HCT116 (cell line): ENCODE data around the gene TSPAN2. TPM values are rescaled to one million over a fixed set of nuclear protein-coding genes. Genes with fewer than 3 reads are reported as not detected.

Source experiments
- ATAC-seq: fragments of 200-7000 bp; cut with Tn5 transposase; 2 replicates; pipeline ENCODE4 v1.9.1; 2020; ENCODE audit warnings: mild to moderate bottlenecking, moderate library complexity
- BruUV-seq: library from RNA; stranded (reverse); fragments of 400-500 nt; replicated peaks from 2 replicates; lab custom pipeline; 2021; lab: Mats Ljungman, UMichigan
- CTCF ChIA-PET: fragments of 300-600 bp; sonication (Branson Sonifier 250); formaldehyde crosslinking; loops from one replicate; lab custom pipeline; 2021; ENCODE audit warnings: antibody characterized with exemption; lab: Charles Lee
- POLR2A ChIA-PET: fragments of 300-600, 350-600 bp; sonication (Branson Sonifier 250); formaldehyde crosslinking; loops from one replicate; lab custom pipeline; 2021; ENCODE audit warnings: antibody characterized with exemption; lab: Charles Lee
- RAD21 ChIA-PET, 2 experiments: fragments of 300-600 bp; sonication (Branson Sonifier 250); formaldehyde crosslinking; loops; one replicate each; lab custom pipeline; 2023; ENCODE audit warnings: low total read pairs in 2 of 2; ENCODE audit not compliant: uncharacterized antibody in 2 of 2, unreplicated experiment in 2 of 2, low non-redundant PET in 1 of 2; lab: Charles Lee
- DNase-seq: peaks from one replicate; pipeline ENCODE4 v3.0.0-alpha.2; 2010; ENCODE audit warnings: low read depth, low spot score
- H2AFZ ChIP-seq: fragments of 200-600 bp; shearing (Covaris generic), sonication (generic); 2 replicates; pipeline ENCODE4 v1.6.1; 2017; ENCODE audit warnings: low read depth, mixed run types, mixed read lengths, antibody characterized with exemption, low read length; ENCODE audit not compliant: poor library complexity, severe bottlenecking
- H3K27ac ChIP-seq: 2 replicates; pipeline ENCODE4 v1.5.1; 2012; ENCODE audit warnings: low read depth, low read length
- H3K27me3 ChIP-seq: fragments of 200-600 bp; sonication (generic); 2 replicates; pipeline ENCODE4 v1.6.1; 2016; ENCODE audit warnings: mixed run types, low read length, mixed read lengths; ENCODE audit not compliant: insufficient read depth
- H3K36me3 ChIP-seq, 2 experiments: fragments of 200-500 bp in 1 of 2; fragments of 200-600 bp in 1 of 2; sonication (Bioruptor generic) in 1 of 2; sonication (generic) in 1 of 2; 2 replicates each; pipeline versions ENCODE4 v1.5.1 to v1.6.1; 2014 to 2016; ENCODE audit warnings: low read length in 2 of 2, inconsistent platforms in 1 of 2, mixed read lengths in 1 of 2, mixed run types in 1 of 2; ENCODE audit not compliant: insufficient read depth in 2 of 2, control insufficient read depth in 1 of 2
- H3K4me1 ChIP-seq, 2 experiments: fragments of 200-600 bp in 1 of 2; sonication (generic) in 1 of 2; 2 replicates each; pipeline versions ENCODE4 v1.5.1 to v1.6.1; 2012 to 2017; ENCODE audit warnings: low read length in 2 of 2, inconsistent platforms in 1 of 2, mild to moderate bottlenecking in 1 of 2, mixed read lengths in 1 of 2, mixed run types in 1 of 2, moderate library complexity in 1 of 2; ENCODE audit not compliant: insufficient read depth in 2 of 2, control insufficient read depth in 1 of 2
- H3K4me2 ChIP-seq: fragments of 200-600 bp; sonication (generic); 2 replicates; pipeline ENCODE4 v1.6.1; 2017; ENCODE audit warnings: mixed run types, low read length, mixed read lengths
- H3K4me3 ChIP-seq, 2 experiments: fragments of 200-600 bp in 1 of 2; sonication (generic) in 1 of 2; replicated peaks in 1 of 2; 2 replicates each; pipeline ENCODE4 v1.5.1; 2011 to 2016; ENCODE audit warnings: low read length in 2 of 2, control low read depth in 1 of 2, low read depth in 1 of 2, mild to moderate bottlenecking in 1 of 2, mixed read lengths in 1 of 2, mixed run types in 1 of 2
- H3K79me2 ChIP-seq: fragments of 200-600 bp; sonication (generic); 2 replicates; pipeline ENCODE4 v1.6.1; 2017; ENCODE audit warnings: mild to moderate bottlenecking, mixed run types, low read length, moderate library complexity, mixed read lengths; ENCODE audit not compliant: insufficient read depth
- H3K9ac ChIP-seq: fragments of 200-600 bp; sonication (generic); 2 replicates; pipeline ENCODE4 v1.6.1; 2016; ENCODE audit warnings: low read length, mixed read lengths
- H3K9me2 ChIP-seq: fragments of 200-600 bp; sonication (generic), shearing (Covaris generic); 2 replicates; pipeline ENCODE4 v1.6.1; 2017; ENCODE audit warnings: mixed run types, mild to moderate bottlenecking, moderate library complexity; ENCODE audit not compliant: insufficient read depth
- H3K9me3 ChIP-seq, 2 experiments: fragments of 200-500 bp in 1 of 2; fragments of 200-600 bp in 1 of 2; sonication (Bioruptor generic) in 1 of 2; sonication (generic) in 1 of 2; 2 replicates each; pipeline ENCODE4 v1.6.1; 2014 to 2017; ENCODE audit warnings: low read length in 2 of 2, mixed read lengths in 2 of 2, inconsistent platforms in 1 of 2, low read depth in 1 of 2, mild to moderate bottlenecking in 1 of 2, mixed run types in 1 of 2, moderate library complexity in 1 of 2; ENCODE audit not compliant: control insufficient read depth in 1 of 2, insufficient read depth in 1 of 2
- H4K20me1 ChIP-seq: fragments of 200-600 bp; sonication (generic), shearing (Covaris generic); 2 replicates; pipeline ENCODE4 v1.6.1; 2017; ENCODE audit warnings: mixed run types, mild to moderate bottlenecking, moderate library complexity; ENCODE audit not compliant: insufficient read depth
- CBX3 ChIP-seq: IDR thresholded peaks from 2 replicates; pipeline ENCODE4 v1.6.1; 2012; ENCODE audit warnings: low read depth
- EZH2 ChIP-seq: fragments of 200-600 bp; sonication (generic); IDR thresholded peaks from 2 replicates; pipeline ENCODE4 v1.6.1; 2017; ENCODE audit warnings: antibody characterized with exemption, mixed run types
- intact Hi-C: fragments of 100-400 bp; cut with micrococcal nuclease; formaldehyde crosslinking; loops from 2 replicates; pipeline ENCODE4 v1.10.0; 2022
- total RNA-seq: library from RNA; stranded (reverse); gene quantifications from one replicate; pipeline ENCODE4 v1.2.1, GENCODE V29; 2021; ENCODE audit not compliant: unreplicated experiment

TSPAN2 gene
- total RNA-seq, 1 experiment from 2014 or later: 0.98 TPM

- H3K9me3 ChIP-seq: no peaks in the 10 kb centered on the region
Observed at GRCh38 chr1:115069659-115070308, 19.5 kb downstream of the TSPAN2 start.

GRCh38 chr1:115068826-115069585 is 20.3 kb downstream of the TSPAN2 start:
- TF ChIP-seq CBX3: no peak
- DNase-seq (no peak), ATAC-seq (no peak)
- BruUV-seq: no TSS peak
- Histone ChIP-seq H3K9me2 (no peaks in the 10 kb centered on the region), H2AFZ (no peak overlapping the region), H3K36me3 (no peaks in the 10 kb centered on the region), H3K9ac (no peak overlapping the region), H3K79me2 (no peaks in the 10 kb centered on the region), H3K27ac (no peak overlapping the region), H3K4me1 (no peaks in the 10 kb centered on the region), H3K9me3 (no peaks in the 10 kb centered on the region), H3K27me3 (no peaks in the 10 kb centered on the region), H3K4me3 (no peak overlapping the region), H4K20me1 (no peaks in the 10 kb centered on the region), H3K4me2 (no peak overlapping the region)
- intact Hi-C loops: no loop called here
- ChIA-PET CTCF (no interaction called here), RAD21 (no interaction called here), POLR2A (interaction anchor here (0.6 kb wide), 1 partner anchor 10 kb away, joined by 3 read pairs; no protein-coding TSS in a partner anchor)

More at GRCh38 chr1:115069659-115070308, 19.5 kb downstream of the TSPAN2 start:
- ChIA-PET RAD21 (no interaction called here), POLR2A (no interaction called here), CTCF (interaction anchor here (1.5 kb wide), 1 partner anchor 17 kb away, joined by 4 read pairs; no protein-coding TSS in a partner anchor)
- Histone ChIP-seq H3K27ac (no peak overlapping the region), H3K4me2 (no peak overlapping the region), H4K20me1 (no peaks in the 10 kb centered on the region), H3K79me2 (no peaks in the 10 kb centered on the region), H2AFZ (no peak overlapping the region), H3K9ac (no peak overlapping the region), H3K4me1 (no peaks in the 10 kb centered on the region), H3K4me3 (no peak overlapping the region), H3K27me3 (no peaks in the 10 kb centered on the region), H3K9me2 (no peaks in the 10 kb centered on the region), H3K36me3 (no peaks in the 10 kb centered on the region)
- DNase-seq (no peak), ATAC-seq (no peak)
- TF ChIP-seq EZH2: no peak
- BruUV-seq: no TSS peak
- intact Hi-C loops: no loop called here
